H9 (cell line): Measurements from ENCODE around the gene RGN. TPM values are rescaled to one million over a fixed set of nuclear protein-coding genes. Genes with fewer than 3 reads are reported as not detected.

Source experiments
- DNase-seq: peaks from one replicate; pipeline ENCODE4 v3.0.0-alpha.2; 2017
- H2AFZ ChIP-seq: one replicate; pipeline ENCODE4 v1.6.1; 2013; ENCODE audit warnings: mild to moderate bottlenecking, low read length, control low read depth, moderate library complexity
- H2AK5ac ChIP-seq: 2 replicates; pipeline ENCODE4 v1.6.1; 2013; ENCODE audit warnings: low read length, control low read depth, mixed read lengths; ENCODE audit not compliant: insufficient read length
- H2BK120ac ChIP-seq: one replicate; pipeline ENCODE4 v1.6.1; 2013; ENCODE audit warnings: low read depth, mild to moderate bottlenecking, low read length, control low read depth, inconsistent platforms; ENCODE audit not compliant: poor library complexity, severe bottlenecking
- H2BK12ac ChIP-seq: 2 replicates; pipeline ENCODE4 v1.6.1; 2013; ENCODE audit warnings: low read length, control low read depth, mixed read lengths, low read depth; ENCODE audit not compliant: insufficient read length
- H2BK15ac ChIP-seq: 2 replicates; pipeline ENCODE4 v1.6.1; 2013; ENCODE audit warnings: low read depth, low read length, control low read depth
- H2BK20ac ChIP-seq: one replicate; pipeline ENCODE4 v1.6.1; 2013; ENCODE audit warnings: low read depth, mild to moderate bottlenecking, low read length, control low read depth, inconsistent platforms; ENCODE audit not compliant: poor library complexity, severe bottlenecking
- H2BK5ac ChIP-seq: 2 replicates; pipeline ENCODE4 v1.6.1; 2013; ENCODE audit warnings: low read length, control low read depth, mixed read lengths; ENCODE audit not compliant: insufficient read length
- H3K14ac ChIP-seq: 2 replicates; pipeline ENCODE4 v1.6.1; 2013; ENCODE audit warnings: low read length, control low read depth; ENCODE audit not compliant: insufficient read depth
- H3K18ac ChIP-seq: 2 replicates; pipeline ENCODE4 v1.6.1; 2013; ENCODE audit warnings: low read depth, mild to moderate bottlenecking, mixed read lengths, low read length, control low read depth; ENCODE audit not compliant: insufficient read length
- H3K23ac ChIP-seq: 2 replicates; pipeline ENCODE4 v1.6.1; 2013; ENCODE audit warnings: low read length, control low read depth, mixed read lengths, low read depth; ENCODE audit not compliant: insufficient read length
- H3K23me2 ChIP-seq: 2 replicates; pipeline ENCODE4 v1.6.1; 2013; ENCODE audit warnings: low read depth, mild to moderate bottlenecking, mixed read lengths, low read length, control low read depth; ENCODE audit not compliant: insufficient read length, poor library complexity, severe bottlenecking
- H3K27ac ChIP-seq: 2 replicates; pipeline ENCODE4 v1.5.1; 2013; ENCODE audit warnings: low read length, control low read depth, mixed read lengths, low read depth; ENCODE audit not compliant: insufficient read length
- H3K27me3 ChIP-seq: 2 replicates; pipeline ENCODE4 v1.6.1; 2013; ENCODE audit warnings: low read length, control low read depth, inconsistent platforms; ENCODE audit not compliant: insufficient read depth
- H3K4ac ChIP-seq: 2 replicates; pipeline ENCODE4 v1.6.1; 2013; ENCODE audit warnings: low read depth, mild to moderate bottlenecking, control low read depth, inconsistent platforms, low read length, moderate library complexity
- H3K4me1 ChIP-seq: 2 replicates; pipeline ENCODE4 v1.6.1; 2013; ENCODE audit warnings: low read length, control low read depth, inconsistent platforms; ENCODE audit not compliant: insufficient read depth
- H3K4me2 ChIP-seq: 2 replicates; pipeline ENCODE4 v1.6.1; 2013; ENCODE audit warnings: low read length, control low read depth, mixed read lengths; ENCODE audit not compliant: insufficient read length, insufficient read depth
- H3K56ac ChIP-seq: 2 replicates; pipeline ENCODE4 v1.6.1; 2013; ENCODE audit warnings: low read depth, mild to moderate bottlenecking, mixed read lengths, low read length, control low read depth; ENCODE audit not compliant: insufficient read length
- H3K79me1 ChIP-seq: 2 replicates; pipeline ENCODE4 v1.6.1; 2013; ENCODE audit warnings: low read depth, mild to moderate bottlenecking, moderate library complexity, low read length, control low read depth, inconsistent platforms; ENCODE audit not compliant: insufficient read depth, poor library complexity, severe bottlenecking
- H3K79me2 ChIP-seq: 2 replicates; pipeline ENCODE4 v1.6.1; 2013; ENCODE audit warnings: low read length, control low read depth, inconsistent platforms; ENCODE audit not compliant: insufficient read depth
- H3K9ac ChIP-seq: 2 replicates; pipeline ENCODE4 v1.6.1; 2013; ENCODE audit warnings: low read length, control low read depth, mixed read lengths; ENCODE audit not compliant: insufficient read length; ENCODE audit errors: extremely low read depth
- H3K9me3 ChIP-seq: one replicate; pipeline ENCODE4 v1.6.1; 2013; ENCODE audit warnings: low read depth, low read length, inconsistent platforms; ENCODE audit not compliant: control insufficient read depth
- H3T11ph ChIP-seq: one replicate; pipeline ENCODE4 v1.6.1; 2013; ENCODE audit warnings: mild to moderate bottlenecking, low read length, control low read depth, inconsistent platforms
- H4K20me1 ChIP-seq: one replicate; pipeline ENCODE4 v1.6.1; 2013; ENCODE audit not compliant: control insufficient read depth, insufficient read length, insufficient read depth
- H4K5ac ChIP-seq: 2 replicates; pipeline ENCODE4 v1.6.1; 2013; ENCODE audit warnings: low read depth, mild to moderate bottlenecking, mixed read lengths, low read length, control low read depth; ENCODE audit not compliant: insufficient read length
- H4K8ac ChIP-seq: replicated peaks from 2 replicates; pipeline ENCODE4 v1.6.1; 2013; ENCODE audit warnings: low read length, control low read depth, mixed read lengths, low read depth; ENCODE audit not compliant: insufficient read length
- H4K91ac ChIP-seq: 2 replicates; pipeline ENCODE4 v1.6.1; 2013; ENCODE audit warnings: low read depth, mild to moderate bottlenecking, moderate library complexity, mixed read lengths, low read length, control low read depth; ENCODE audit not compliant: insufficient read length
- H3K27ac Mint-ChIP-seq, 3 experiments: 2 replicates in 2 of 3; 3 replicates in 1 of 3; pipeline ENCODE4 v1.8.0; 2020 to 2021; ENCODE audit warnings: mixed read lengths in 3 of 3, mild to moderate bottlenecking in 1 of 3, moderate library complexity in 1 of 3
- H3K27me3 Mint-ChIP-seq: 2 replicates; pipeline ENCODE4 v1.8.0; 2021; ENCODE audit warnings: low read depth, mild to moderate bottlenecking, moderate library complexity, mixed read lengths
- H3K36me3 Mint-ChIP-seq, 3 experiments: 2 replicates in 2 of 3; 3 replicates in 1 of 3; pipeline ENCODE4 v1.8.0; 2020 to 2021; ENCODE audit warnings: low read depth in 3 of 3, mixed read lengths in 3 of 3; ENCODE audit not compliant: insufficient read depth in 1 of 3
- H3K4me1 Mint-ChIP-seq, 2 experiments: 2 replicates each; pipeline ENCODE4 v1.8.0; 2020; ENCODE audit warnings: mixed read lengths in 2 of 2
- H3K4me3 Mint-ChIP-seq, 2 experiments: 2 replicates in 1 of 2; 3 replicates in 1 of 2; pipeline ENCODE4 v1.8.0; 2020 to 2021; ENCODE audit warnings: mild to moderate bottlenecking in 2 of 2, mixed read lengths in 2 of 2, moderate library complexity in 1 of 2
- H3K9me3 Mint-ChIP-seq, 2 experiments: 2 replicates in 1 of 2; 3 replicates in 1 of 2; pipeline ENCODE4 v1.8.0; 2020; ENCODE audit warnings: mild to moderate bottlenecking in 2 of 2, mixed read lengths in 2 of 2, moderate library complexity in 1 of 2
- WGBS: extraction: QIAGEN DNeasy Blood & Tissue Kit; methylation state at CpG from one replicate; pipeline ENCODE4 v1.1.7; 2013; ENCODE audit warnings: missing lambda C conversion rate, low lambda C conversion rate, mixed read lengths; ENCODE audit not compliant: insufficient read length; ENCODE audit errors: extremely low coverage; 5-methylcytosine and 5-hydroxymethylcytosine counted together
- total RNA-seq: library from RNA; stranded (reverse); gene quantifications from 2 replicates; pipeline ENCODE4 v1.2.1, GENCODE V29; 2021
- TF ChIP-seq, protein P1 (sequence below): fragments of 200-600 bp; sonication (generic); conservative IDR thresholded peaks from 3 replicates; pipeline ENCODE4 v1.8.0; 2021; ENCODE audit warnings: antibody characterized with exemption, mild to moderate bottlenecking

The RGN gene
- total RNA-seq, 1 experiment from 2014 or later: not detected

DNA sequence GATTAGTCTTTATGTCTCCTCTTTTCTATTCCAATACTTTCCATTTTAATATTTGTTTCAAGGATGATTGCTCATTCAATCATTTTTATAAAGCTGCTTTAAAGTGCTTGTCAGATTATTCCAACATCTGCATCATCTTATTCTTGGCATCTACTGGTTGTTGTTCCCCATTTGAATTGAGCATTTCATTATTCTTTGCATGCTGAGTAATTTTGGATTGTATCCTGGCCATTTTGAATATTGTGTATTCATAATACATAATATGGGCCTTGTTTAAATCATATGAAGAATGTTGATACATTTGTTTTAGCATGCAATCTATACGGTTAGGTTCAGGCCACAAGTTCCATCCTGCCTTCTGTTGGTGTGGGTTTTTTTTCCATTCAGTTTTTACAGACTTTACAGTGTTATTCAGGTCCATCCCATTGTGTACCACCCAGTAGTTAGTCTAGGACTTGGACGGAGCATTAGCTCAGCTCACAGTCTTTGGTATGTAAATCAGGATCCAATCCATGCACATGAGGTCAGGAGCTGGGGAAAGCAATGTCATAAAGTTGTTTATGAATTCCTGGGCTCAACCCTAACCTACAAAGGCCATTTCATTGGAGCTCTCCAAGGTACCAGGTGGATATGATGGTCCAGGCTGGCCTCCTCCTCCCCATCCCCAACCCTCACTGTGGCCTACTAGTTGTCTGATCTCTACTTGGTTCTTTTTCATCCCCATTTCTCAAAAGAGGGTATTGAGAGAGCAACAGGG lies 20.3 kb downstream of the RGN start:
- Mint-ChIP-seq H3K27ac (no peak overlapping the region), H3K9me3 (peaks cover 59 to 62% of the 10 kb centered on the region in 2 experiments), H3K36me3 (peaks cover 0 to 8% (median 2%) of the 10 kb centered on the region in 3 experiments; a peak in 5 of 7 replicates), H3K4me3 (no peak overlapping the region), H3K4me1 (peaks cover 4 to 5% of the 10 kb centered on the region in 2 experiments), H3K27me3 (peaks cover 1% of the 10 kb centered on the region; the same call in 1 of the 2 replicates)
- H3K23ac ChIP-seq: no peak overlapping the region
- H2BK20ac ChIP-seq: no peak overlapping the region
- H3K4ac ChIP-seq: no peak overlapping the region
- H4K91ac ChIP-seq: no peak overlapping the region
- no peak for DNase-seq
- no peak overlapping the region for H4K8ac ChIP-seq
- no peak overlapping the region for H3K56ac ChIP-seq
- H3K4me1 ChIP-seq: no peaks in the 10 kb centered on the region; the same call in 1 of the 2 replicates
- H3T11ph ChIP-seq: no peak overlapping the region
- H3K4me2 ChIP-seq: no peak overlapping the region
- no peaks in the 10 kb centered on the region for H3K23me2 ChIP-seq
- no peak overlapping the region for H2BK5ac ChIP-seq
- no peak overlapping the region for H3K27ac ChIP-seq
- H4K20me1 ChIP-seq: no peaks in the 10 kb centered on the region
- no peak overlapping the region for H4K5ac ChIP-seq
- no peak overlapping the region for H2AFZ ChIP-seq
- TF ChIP-seq, protein P1, sequence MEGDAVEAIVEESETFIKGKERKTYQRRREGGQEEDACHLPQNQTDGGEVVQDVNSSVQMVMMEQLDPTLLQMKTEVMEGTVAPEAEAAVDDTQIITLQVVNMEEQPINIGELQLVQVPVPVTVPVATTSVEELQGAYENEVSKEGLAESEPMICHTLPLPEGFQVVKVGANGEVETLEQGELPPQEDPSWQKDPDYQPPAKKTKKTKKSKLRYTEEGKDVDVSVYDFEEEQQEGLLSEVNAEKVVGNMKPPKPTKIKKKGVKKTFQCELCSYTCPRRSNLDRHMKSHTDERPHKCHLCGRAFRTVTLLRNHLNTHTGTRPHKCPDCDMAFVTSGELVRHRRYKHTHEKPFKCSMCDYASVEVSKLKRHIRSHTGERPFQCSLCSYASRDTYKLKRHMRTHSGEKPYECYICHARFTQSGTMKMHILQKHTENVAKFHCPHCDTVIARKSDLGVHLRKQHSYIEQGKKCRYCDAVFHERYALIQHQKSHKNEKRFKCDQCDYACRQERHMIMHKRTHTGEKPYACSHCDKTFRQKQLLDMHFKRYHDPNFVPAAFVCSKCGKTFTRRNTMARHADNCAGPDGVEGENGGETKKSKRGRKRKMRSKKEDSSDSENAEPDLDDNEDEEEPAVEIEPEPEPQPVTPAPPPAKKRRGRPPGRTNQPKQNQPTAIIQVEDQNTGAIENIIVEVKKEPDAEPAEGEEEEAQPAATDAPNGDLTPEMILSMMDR: no peak
- WGBS: no CpG with 5 or more reads among the region's 2 CpGs
- no peak overlapping the region for H3K9ac ChIP-seq
- no peak overlapping the region for H3K18ac ChIP-seq
- H3K9me3 ChIP-seq: peaks cover 8% of the 10 kb centered on the region
- no peak overlapping the region for H2BK120ac ChIP-seq
- H3K79me1 ChIP-seq: no peaks in the 10 kb centered on the region
- H2BK12ac ChIP-seq: no peak overlapping the region
- H2BK15ac ChIP-seq: no peak overlapping the region
- no peaks in the 10 kb centered on the region for H3K27me3 ChIP-seq
- no peak overlapping the region for H3K14ac ChIP-seq
- no peak overlapping the region for H2AK5ac ChIP-seq
- H3K79me2 ChIP-seq: no peaks in the 10 kb centered on the region; the same call in 1 of the 2 replicates
